Keratinocyte (primary cell): ENCODE data around the gene NOL7. TPM values are rescaled to one million over a fixed set of nuclear protein-coding genes. Genes with fewer than 3 reads are reported as not detected.

Source experiments
- DNase-seq: peaks from one replicate; pipeline ENCODE4 v3.0.0-alpha.2; 2011; ENCODE audit warnings: low read depth, missing footprints, low spot score
- FAIRE-seq: peaks from 2 replicates; lab custom pipeline; 2011; peaks lifted over from hg19 to GRCh38; lab: Jason Lieb, UNC
- H2AFZ ChIP-seq: 2 replicates; pipeline ENCODE4 v1.6.0; 2012; ENCODE audit warnings: low read length, control low read depth, inconsistent platforms; ENCODE audit not compliant: control insufficient read depth
- H3K27ac ChIP-seq: 2 replicates; pipeline ENCODE4 v1.5.1; 2011; ENCODE audit warnings: low read length; ENCODE audit not compliant: control insufficient read depth, insufficient read depth
- H3K27me3 ChIP-seq: 3 replicates; pipeline ENCODE4 v1.6.0; 2011; ENCODE audit warnings: low read length; ENCODE audit not compliant: control insufficient read depth, insufficient read depth; ENCODE audit errors: extremely low read depth
- H3K36me3 ChIP-seq, 2 experiments: 2 replicates in 1 of 2; 3 replicates in 1 of 2; pipeline ENCODE4 v1.5.1; 2011; ENCODE audit warnings: low read length in 2 of 2, mild to moderate bottlenecking in 1 of 2; ENCODE audit not compliant: control insufficient read depth in 2 of 2, insufficient read depth in 2 of 2; ENCODE audit errors: extremely low read depth in 1 of 2
- H3K4me1 ChIP-seq: 3 replicates; pipeline ENCODE4 v1.5.1; 2011; ENCODE audit warnings: low read length; ENCODE audit not compliant: control insufficient read depth, insufficient read depth; ENCODE audit errors: extremely low read depth
- H3K4me2 ChIP-seq: 3 replicates; pipeline ENCODE4 v1.6.0; 2011; ENCODE audit warnings: low read depth, low read length; ENCODE audit not compliant: control insufficient read depth, insufficient read depth; ENCODE audit errors: extremely low read depth
- H3K4me3 ChIP-seq, 3 experiments: fragments of 200-600 bp in 1 of 3; sonication (generic) in 1 of 3; 2 replicates in 2 of 3; 3 replicates in 1 of 3; pipeline ENCODE4 v1.5.1; 2011 to 2016; ENCODE audit warnings: low read length in 3 of 3, mild to moderate bottlenecking in 3 of 3, control low read depth in 2 of 3, inconsistent platforms in 1 of 3, low read depth in 1 of 3, mixed read lengths in 1 of 3, mixed run types in 1 of 3, moderate library complexity in 1 of 3; ENCODE audit not compliant: control insufficient read depth in 2 of 3, insufficient read depth in 2 of 3; ENCODE audit errors: extremely low read depth in 1 of 3
- H3K79me2 ChIP-seq: 2 replicates; pipeline ENCODE4 v1.6.0; 2012; ENCODE audit warnings: low read length; ENCODE audit not compliant: control insufficient read depth, insufficient read depth
- H3K9ac ChIP-seq: 3 replicates; pipeline ENCODE4 v1.6.0; 2011; ENCODE audit warnings: low read length; ENCODE audit not compliant: control insufficient read depth, insufficient read depth; ENCODE audit errors: extremely low read depth
- H3K9me1 ChIP-seq: 3 replicates; pipeline ENCODE4 v1.6.0; 2011; ENCODE audit warnings: low read length; ENCODE audit not compliant: control insufficient read depth, insufficient read depth; ENCODE audit errors: extremely low read depth
- H3K9me3 ChIP-seq: 2 replicates; pipeline ENCODE4 v1.5.1; 2012; ENCODE audit warnings: low read depth, low read length; ENCODE audit not compliant: control insufficient read depth
- H4K20me1 ChIP-seq: 3 replicates; pipeline ENCODE4 v1.6.0; 2011; ENCODE audit warnings: low read length; ENCODE audit not compliant: control insufficient read depth, insufficient read depth; ENCODE audit errors: extremely low read depth
- EZH2 ChIP-seq: IDR thresholded peaks from one replicate; pipeline ENCODE4 v1.6.1; 2012; ENCODE audit warnings: inconsistent platforms, mild to moderate bottlenecking, low read length, moderate library complexity
- dilution Hi-C: fragments of 300-500 bp; cut with MboI; formaldehyde crosslinking; loops from one replicate; pipeline ENCODE4 v1.7.0; 2020; ENCODE audit warnings: low sequenced_read_pairs; ENCODE audit not compliant: extremely low pct_ligation_motif_present
- polyA plus RNA-seq, 5 experiments: library from polyadenylated mRNA; depleted of rRNA in 3 of 5; stranded (reverse) in 3 of 5; stranded (forward) in 1 of 5; unstranded in 1 of 5; fragments of >200 nt; gene quantifications; 1 replicate in 1 of 5; 2 replicates in 3 of 5; 3 replicates in 1 of 5; pipeline versions ENCODE4 v1.2.1 to v1.2.3, GENCODE V29; 2011 to 2012; ENCODE audit warnings: missing spikeins in 2 of 5, low read depth in 1 of 5, low replicate concordance in 1 of 5
- TF ChIP-seq, protein P1 (sequence below), 3 experiments: IDR thresholded peaks in 1 of 3; conservative IDR thresholded peaks in 1 of 3; optimal IDR thresholded peaks in 1 of 3; 2 replicates in 2 of 3; 3 replicates in 1 of 3; pipeline versions ENCODE3 to v1.5.1; 2011; ENCODE audit warnings: low read length in 3 of 3, mild to moderate bottlenecking in 3 of 3, moderate library complexity in 2 of 3, control low read depth in 1 of 3, inconsistent platforms in 1 of 3; ENCODE audit not compliant: insufficient read depth in 2 of 3; ENCODE audit errors: extremely low read depth in 1 of 3

The NOL7 gene
- polyA plus RNA-seq, 1 donor (not counting 4 experiments of a cell fraction or from before 2014, with no cell fraction given) = 45.3 TPM

DNA sequence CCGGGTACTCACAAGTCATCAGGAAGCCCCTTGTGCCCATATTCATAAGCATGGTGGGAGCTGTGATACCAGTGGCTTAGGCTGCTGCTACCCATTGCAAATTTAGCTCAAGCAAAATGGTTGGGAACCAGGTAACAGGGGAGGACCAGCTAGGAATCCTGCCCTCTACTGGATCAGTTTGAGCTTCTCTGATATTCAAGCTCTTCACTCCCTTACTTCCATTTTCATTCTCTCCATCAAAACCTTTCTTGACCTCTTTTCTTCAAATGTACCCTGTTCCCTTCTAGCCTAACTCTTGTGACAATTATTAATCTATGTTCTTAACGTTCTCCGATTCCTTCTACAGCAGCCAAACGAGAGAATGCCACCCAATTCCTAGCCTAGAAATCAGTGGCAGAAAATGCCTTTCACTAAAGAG lies 9.7 kb downstream of the NOL7 start:
- Histone ChIP-seq H3K4me2 (no peak overlapping the region), H3K79me2 (no peaks in the 10 kb centered on the region), H3K4me1 (no peaks in the 10 kb centered on the region), H3K9me3 (no peaks in the 10 kb centered on the region), H3K9ac (no peak overlapping the region), H3K27ac (no peak overlapping the region), H3K4me3 (no peak overlapping the region), H4K20me1 (no peaks in the 10 kb centered on the region), H3K9me1 (peaks cover 2% of the 10 kb centered on the region), H3K27me3 (no peaks in the 10 kb centered on the region), H2AFZ (no peak overlapping the region), H3K36me3 (peaks cover 15 to 41% of the 10 kb centered on the region in 2 experiments)
- TF ChIP-seq, protein P1, sequence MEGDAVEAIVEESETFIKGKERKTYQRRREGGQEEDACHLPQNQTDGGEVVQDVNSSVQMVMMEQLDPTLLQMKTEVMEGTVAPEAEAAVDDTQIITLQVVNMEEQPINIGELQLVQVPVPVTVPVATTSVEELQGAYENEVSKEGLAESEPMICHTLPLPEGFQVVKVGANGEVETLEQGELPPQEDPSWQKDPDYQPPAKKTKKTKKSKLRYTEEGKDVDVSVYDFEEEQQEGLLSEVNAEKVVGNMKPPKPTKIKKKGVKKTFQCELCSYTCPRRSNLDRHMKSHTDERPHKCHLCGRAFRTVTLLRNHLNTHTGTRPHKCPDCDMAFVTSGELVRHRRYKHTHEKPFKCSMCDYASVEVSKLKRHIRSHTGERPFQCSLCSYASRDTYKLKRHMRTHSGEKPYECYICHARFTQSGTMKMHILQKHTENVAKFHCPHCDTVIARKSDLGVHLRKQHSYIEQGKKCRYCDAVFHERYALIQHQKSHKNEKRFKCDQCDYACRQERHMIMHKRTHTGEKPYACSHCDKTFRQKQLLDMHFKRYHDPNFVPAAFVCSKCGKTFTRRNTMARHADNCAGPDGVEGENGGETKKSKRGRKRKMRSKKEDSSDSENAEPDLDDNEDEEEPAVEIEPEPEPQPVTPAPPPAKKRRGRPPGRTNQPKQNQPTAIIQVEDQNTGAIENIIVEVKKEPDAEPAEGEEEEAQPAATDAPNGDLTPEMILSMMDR (optimal IDR thresholded peaks at IDR 0.05 in 1 of 3, IDR thresholded peaks at IDR 0.05 in 1 of 3, conservative IDR thresholded peaks at IDR 0.05 in 1 of 3; ENCODE audit: extremely low read depth in 1 of 3, insufficient read depth in 2 of 3, low read length in 3 of 3) = peak; percentile 61 to 78 (median 72)
- no peak for TF ChIP-seq EZH2
- dilution Hi-C loops = no loop called here
- FAIRE-seq = peak; percentile 70
- no peak for DNase-seq

GRCh38 chr6:13629459-13630116 lies 14.5 kb downstream of the NOL7 start:
- H3K36me3 ChIP-seq = peaks cover 6 to 20% of the 10 kb centered on the region in 2 experiments
- dilution Hi-C loops = no loop called here
- no peak for DNase-seq

More at GRCh38 chr6:13629459-13630116, 14.5 kb downstream of the NOL7 start:
- H4K20me1 ChIP-seq = no peaks in the 10 kb centered on the region
- no peak overlapping the region for H2AFZ ChIP-seq
- H3K9ac ChIP-seq = no peak overlapping the region
- H3K27me3 ChIP-seq = no peaks in the 10 kb centered on the region
- H3K9me3 ChIP-seq = no peaks in the 10 kb centered on the region
- H3K9me1 ChIP-seq = peaks cover under 1% of the 10 kb centered on the region
- FAIRE-seq = no peak
- H3K4me3 ChIP-seq = no peak overlapping the region
- H3K27ac ChIP-seq = no peak overlapping the region
- TF ChIP-seq, protein P1 (optimal IDR thresholded peaks at IDR 0.05 in 1 of 3, IDR thresholded peaks at IDR 0.05 in 1 of 3, conservative IDR thresholded peaks at IDR 0.05 in 1 of 3; ENCODE audit: extremely low read depth in 1 of 3, insufficient read depth in 2 of 3, low read length in 3 of 3) = no peak
- TF ChIP-seq EZH2 = no peak
- no peak overlapping the region for H3K4me2 ChIP-seq
- no peaks in the 10 kb centered on the region for H3K4me1 ChIP-seq
- no peaks in the 10 kb centered on the region for H3K79me2 ChIP-seq
